NCI-H748 (cell line): ENCODE results near the gene PTGIR.

Source experiments
- DNase-seq: peaks from one replicate; lab custom pipeline; 2025; ENCODE audit not compliant: unreplicated experiment; lab: John Stamatoyannopoulos, UW

PTGIR gene

DNA sequence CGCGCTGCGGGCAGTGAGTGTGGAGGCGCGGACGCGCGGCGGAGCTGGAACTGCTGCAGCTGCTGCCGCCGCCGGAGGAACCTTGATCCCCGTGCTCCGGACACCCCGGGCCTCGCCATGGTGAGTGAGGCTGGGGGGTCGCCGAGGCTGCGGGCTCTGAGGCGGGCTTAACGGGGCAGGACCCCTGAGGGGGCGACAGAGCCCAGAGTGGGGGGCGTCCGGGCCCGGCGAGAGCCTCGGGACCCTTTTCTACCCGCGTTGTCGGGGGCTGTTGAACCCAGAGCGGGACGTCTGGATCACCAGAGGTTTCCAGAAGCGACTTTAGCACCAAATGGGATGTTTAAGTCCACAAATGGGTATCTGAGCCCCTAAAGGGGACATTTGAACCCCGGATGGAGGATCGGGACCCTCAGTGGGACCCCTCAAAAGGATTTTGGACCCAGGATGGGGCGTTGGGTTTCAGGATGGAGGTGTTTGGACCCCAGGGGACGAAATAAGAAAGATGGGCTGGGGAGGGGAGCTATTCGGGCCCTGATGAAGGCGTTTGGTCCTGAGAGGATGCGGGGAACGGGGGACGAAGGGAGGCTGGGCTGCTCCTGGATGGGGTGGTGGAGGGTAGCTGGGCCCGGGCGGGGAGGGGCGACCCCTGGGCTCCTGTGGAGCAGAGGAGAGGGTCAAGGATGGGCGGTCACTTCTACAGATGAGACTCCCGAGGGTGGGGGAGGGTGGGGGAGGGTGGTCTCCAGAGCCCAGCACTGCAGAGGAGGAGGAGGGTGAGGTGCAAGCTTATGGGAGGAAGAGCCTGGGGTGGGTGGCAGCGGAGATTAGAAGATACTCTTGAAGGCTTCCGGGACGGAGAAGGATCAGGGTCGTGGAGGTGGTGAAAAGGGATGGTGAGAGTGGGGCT lies 23.3 kb downstream of the PTGIR start, which contains the start of gene CALM3:
Gene CALM3, plus strand, starts transcription at position 13 of the 907 bp plus-strand sequence. Its CDS starts 105 bp downstream, at position 118.
- peak; percentile 52 for DNase-seq

DNA sequence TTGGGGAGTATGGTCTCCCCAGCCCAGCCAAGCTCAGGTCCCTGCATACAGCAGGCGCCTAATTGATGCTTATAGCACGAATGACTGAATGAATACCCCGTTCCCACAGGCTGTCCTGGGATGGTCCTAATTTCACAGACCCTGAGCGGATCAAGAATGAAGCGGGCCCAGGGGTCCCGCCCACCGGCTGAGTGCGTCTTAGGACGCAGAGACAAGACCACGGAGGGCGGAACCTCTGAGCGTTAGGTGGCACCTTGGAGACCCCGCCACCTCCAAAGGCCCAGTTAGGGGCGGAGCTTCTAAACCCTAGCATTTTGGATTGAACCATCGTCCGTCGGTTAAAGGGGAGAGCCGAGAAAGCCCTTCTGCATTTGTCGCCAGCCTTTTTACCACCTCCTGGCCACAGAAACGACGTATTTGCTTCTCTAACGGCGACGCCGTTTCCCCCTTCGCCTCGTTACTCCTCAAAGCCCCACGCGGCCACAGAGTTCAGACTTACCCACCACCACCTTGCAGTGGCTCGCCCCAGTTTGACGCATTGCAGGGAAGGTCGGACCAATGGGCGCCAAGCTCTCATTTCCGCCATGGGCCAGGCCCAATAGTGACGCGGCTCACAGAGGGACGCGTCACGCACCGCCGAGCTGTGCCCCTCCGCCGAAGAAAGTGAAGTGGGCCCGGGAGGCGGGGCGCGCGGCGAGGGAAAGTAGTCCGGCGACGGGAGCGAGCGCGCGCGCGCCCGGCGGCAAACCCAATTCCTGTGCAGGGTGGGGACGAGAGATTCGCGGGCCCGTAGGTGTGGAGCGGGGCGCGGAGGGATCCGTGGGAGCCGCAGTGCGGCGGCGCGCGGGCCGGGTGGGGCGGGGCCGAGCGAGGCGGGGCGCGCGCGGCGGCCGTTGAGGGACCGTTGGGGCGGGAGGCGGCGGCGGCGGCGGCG lies 24.2 kb downstream of the PTGIR start:
- peak; percentile 99 for DNase-seq

- DNase-seq: no peak
These were observed 25.0 kb downstream of the PTGIR start for GRCh38 chr19:46599716-46600373.

GRCh38 chr19:46598372-46598917 lies 26.4 kb downstream of the PTGIR start:
- DNase-seq: no peak

DNA sequence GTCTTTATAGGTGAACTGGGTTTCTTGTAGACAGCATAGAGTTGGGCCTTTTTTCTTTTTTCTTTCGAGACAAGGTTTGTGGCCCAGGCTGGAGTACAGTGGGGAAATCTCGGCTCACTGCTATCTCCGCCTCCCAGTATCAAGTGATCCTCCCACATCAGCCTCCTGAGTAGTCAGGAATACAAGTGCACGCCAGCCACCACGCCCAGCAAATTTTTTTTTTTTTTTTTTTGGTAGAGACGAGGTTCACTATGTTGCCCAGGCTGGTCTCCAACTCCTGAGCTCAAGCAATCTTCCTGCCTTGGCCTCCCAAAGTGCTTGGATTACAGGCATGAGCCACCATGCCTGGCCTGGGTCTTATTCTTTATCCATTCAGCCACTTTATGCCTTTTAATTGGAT lies 28.9 kb downstream of the PTGIR start:
- no peak for DNase-seq

DNA sequence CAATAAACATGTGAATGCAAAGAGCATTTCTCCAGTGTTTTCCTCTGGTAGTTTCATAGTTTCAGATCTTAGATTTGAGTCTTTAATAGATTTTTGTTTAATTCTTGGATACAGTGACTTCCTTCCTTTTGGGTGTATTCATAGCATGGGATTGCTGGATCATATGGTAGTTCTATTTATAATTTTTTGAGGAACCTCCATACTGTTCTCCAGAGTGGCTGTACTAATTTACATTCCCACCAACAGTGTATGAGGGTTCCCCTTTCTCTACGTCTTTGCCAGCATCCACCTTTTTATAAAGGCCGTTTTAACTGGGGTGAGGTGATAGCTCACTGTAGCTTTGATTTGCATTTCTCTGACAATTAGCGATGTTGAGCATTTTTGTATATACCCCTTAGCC lies 33.0 kb downstream of the PTGIR start:
- no peak for DNase-seq

DNA sequence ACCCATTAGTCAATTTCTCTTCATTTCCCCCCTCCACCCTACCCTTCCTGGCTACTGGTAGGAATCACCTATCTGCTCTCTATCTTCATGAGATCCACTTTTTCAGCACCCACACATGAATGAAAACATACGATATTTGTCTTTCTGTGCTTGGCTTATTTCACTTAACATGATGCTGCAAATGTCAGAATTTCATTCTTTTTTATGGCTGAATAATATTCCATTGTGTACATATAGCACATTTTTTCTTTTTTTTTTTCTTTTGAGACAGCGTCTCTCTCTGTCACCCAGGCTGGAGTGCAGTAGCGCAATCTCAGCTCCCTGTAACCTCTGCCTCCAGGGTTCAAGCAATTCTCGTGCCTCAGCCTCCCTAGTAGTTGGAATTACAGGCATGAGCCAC lies 33.6 kb downstream of the PTGIR start:
- DNase-seq: no peak

GRCh38 chr19:46587861-46588260 lies 37.0 kb downstream of the PTGIR start:
- DNase-seq: no peak

- no peak for DNase-seq
These were observed 38.6 kb downstream of the PTGIR start for GRCh38 chr19:46586294-46586693.

GRCh38 chr19:46585539-46585938 lies 39.4 kb downstream of the PTGIR start:
- no peak for DNase-seq

- DNase-seq: no peak
These were observed 44.6 kb downstream of the PTGIR start for GRCh38 chr19:46580247-46580646.

DNA sequence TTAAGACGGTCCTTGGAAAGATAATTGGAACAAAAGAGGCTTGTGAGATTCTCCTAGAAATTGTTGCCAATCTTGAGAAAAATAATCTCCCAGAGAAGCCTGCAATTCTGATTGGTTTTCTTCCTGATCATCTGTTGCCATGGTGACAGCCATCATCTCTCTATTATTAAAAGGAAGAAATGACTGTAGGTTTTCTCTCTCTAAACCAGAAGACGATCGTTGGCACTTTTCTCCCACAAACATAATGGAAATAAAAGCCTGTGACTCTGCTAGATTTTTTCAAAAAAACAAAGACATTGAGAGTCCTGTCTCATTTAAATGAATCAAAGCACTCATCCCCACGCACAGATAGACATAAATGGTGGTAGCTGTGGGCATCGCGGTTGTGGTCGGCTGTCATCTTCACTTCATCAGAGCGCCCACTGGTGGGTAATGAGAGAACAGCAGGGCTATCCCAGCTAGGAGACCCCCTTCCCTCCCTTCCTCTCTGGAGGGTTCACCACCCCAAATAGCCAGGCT lies 45.5 kb downstream of the PTGIR start:
- peak; percentile 30 for DNase-seq

GRCh38 chr19:46578450-46578849 lies 46.4 kb downstream of the PTGIR start:
- no peak for DNase-seq

GRCh38 chr19:46574533-46574932 lies 50.4 kb downstream of the PTGIR start:
- no peak for DNase-seq

DNA sequence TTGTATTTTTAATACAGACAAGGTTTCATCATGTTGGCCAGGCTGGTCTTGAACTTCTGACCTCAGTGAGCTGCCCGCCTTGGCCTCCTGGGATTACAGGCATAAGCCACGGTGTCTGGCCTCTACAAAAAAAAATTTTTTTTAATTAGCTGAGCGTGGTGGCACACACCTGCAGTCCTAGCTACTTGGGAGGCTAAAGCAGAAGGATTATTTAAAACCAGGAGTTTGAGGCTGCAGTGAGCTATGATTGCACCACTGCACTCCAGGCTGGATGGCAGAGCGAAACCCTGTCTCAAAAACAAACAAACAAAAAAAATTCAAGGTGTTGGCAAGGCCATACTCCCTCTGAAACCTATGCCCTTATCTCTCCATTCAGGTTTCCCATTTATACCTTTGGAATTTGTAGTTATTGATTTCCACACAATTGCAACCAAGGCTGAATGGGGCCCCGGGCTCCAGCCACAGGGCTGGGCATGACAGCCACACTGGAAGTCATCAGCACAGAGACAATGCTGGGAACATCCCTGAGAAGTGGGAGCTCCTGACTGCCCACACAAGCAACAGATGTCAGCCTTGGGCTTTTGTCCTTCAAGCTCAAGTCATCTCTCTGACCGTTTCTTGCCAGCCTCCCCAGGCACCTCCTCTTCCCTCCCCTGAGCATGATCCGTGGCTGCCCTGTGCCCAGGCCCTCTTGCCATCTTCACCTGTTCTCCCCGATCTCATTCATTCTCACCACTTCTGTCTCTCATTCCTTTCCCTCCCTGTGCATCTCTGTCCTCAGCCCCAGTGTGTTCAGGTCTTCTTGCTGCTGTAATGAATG lies 51.0 kb downstream of the PTGIR start:
- DNase-seq: no peak

DNA sequence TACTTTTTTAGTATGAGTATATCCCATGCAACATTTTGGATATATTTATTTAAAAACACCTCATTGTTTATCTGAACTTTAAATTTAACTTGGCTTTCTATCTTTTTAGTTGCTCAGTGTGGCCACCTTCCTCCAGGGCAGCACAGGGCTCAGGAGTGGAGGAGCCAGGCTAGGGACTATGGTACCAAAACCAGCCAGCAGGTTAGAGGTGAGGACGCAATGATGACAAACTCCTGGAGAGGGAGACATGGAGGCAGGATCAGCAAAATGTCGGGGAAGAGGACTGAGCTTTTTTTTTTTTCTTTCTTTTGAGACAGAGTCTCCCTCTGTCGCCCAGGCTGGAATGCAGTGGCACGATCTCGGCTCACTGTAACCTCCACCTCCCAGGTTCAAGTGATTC lies 53.4 kb downstream of the PTGIR start:
- peak; percentile 56 for DNase-seq
